Stimulated activated CD4-positive, alpha-beta T cell treated with anti-CD3 and anti-CD28 coated beads, Interleukin-4, amount 100 ng/mL, for 4 hours (primary cell): ENCODE results near the gene DGKZ.

Source experiments
- DNase-seq, 2 experiments: peaks; one replicate each; pipeline ENCODE4 v3.0.0-alpha.2; 2020

Gene DGKZ

GRCh38 chr11:46326813-46327416 lies 20.3 kb upstream of the DGKZ start:
- no peak for DNase-seq

- no peak for DNase-seq
These were observed 19.4 kb upstream of the DGKZ start for GRCh38 chr11:46327829-46328228.

- no peak for DNase-seq
These were observed 17.1 kb upstream of the DGKZ start for GRCh38 chr11:46330154-46330553.

DNA sequence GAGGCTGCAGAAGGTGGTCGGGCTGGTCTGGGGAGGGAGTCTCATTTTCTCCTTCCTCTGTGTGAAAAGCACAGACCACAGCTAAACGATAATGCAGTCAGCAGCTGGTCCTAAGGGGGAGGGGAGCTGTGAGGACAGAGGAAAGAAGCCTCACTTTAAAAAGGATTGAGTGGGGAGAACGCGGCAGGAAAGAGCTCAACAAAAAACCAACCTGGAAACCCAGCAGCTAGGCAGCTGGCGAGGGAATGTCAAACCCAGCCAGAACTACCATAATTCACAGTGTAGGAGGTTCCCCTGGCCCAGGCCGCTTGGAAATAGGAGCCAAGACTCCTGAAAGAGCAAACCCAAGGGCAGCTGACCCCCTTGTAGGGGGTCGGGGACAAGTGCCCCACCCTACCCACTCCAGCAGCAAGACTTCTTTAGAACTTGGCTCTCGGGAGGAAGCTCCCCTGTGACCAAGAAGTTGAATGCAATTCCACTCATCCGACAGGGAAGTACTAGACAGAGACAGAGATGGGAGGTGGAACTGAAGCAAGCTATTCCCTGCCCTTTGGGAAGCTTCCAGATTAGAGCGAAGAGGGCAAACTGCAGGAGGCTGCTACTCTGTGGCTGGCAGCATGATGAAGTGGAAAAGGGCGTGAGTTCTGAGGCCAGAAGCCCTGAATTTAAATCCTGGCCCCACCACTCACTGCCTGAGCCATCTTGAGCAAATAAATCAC lies 16.5 kb upstream of the DGKZ start:
- no peak for DNase-seq

- DNase-seq: peak in 1 of 2 experiments; percentile 60
These were observed 15.8 kb upstream of the DGKZ start for GRCh38 chr11:46331282-46331984.

- no peak for DNase-seq
These were observed 15.1 kb upstream of the DGKZ start for GRCh38 chr11:46332093-46332567.

GRCh38 chr11:46332568-46333393 lies 14.5 kb upstream of the DGKZ start:
- DNase-seq: peak; percentile 66 to 80

- no peak for DNase-seq
These were observed 13.8 kb upstream of the DGKZ start for GRCh38 chr11:46333394-46333947.

DNA sequence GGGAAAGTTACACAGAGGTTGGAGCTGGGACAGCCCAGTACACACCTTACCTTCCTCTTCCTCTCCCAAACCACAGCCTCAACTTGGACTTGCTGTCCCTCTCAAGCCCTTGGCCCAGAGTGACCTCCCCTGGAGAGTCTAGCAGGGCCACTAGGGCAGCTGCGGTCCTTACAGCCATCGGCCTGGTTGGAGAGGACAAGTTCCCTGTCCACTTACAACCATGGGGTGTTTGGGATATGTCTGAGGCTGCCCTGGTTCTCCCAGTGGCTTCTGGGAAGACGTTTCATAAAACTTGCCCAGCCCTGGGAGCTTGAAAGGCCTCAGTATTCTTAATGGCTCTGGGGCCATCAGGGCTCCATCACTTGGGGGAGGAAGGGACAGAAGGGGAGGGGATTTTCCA lies 13.1 kb upstream of the DGKZ start:
- DNase-seq: no peak

- no peak for DNase-seq
These were observed 12.0 kb upstream of the DGKZ start for GRCh38 chr11:46335271-46335670.

DNA sequence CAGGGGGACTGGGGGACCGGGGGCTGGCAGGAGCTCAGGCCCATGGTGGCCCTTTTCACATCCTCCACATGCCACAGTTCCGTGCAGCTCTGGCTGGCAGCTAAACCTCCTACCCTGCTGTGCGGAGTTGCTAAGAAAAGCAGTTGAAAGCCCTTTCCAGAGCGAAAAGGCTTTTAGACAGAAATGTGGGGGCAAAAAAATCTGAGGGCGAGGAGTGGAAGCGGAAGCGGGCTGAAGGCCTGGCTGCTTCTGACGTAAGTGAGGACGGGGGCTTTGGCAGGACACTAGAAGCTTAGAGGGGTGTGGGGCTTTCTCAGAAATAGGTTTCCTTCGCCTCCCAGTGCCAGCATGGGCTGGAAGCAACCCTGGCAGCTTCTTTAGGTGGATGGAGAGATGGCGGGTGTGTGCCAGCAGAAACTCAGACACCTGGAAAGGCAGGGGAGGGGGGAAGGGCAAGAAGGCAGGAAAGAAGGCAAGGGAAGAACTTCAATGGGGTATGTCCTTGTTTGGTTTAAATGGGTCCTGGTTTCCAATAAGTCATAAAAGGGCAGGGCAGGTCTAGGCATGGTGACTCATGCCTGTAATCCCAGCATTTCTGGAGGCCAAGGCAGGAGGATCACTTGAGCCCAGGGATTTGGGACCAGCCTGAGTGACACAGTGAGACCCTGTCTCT lies 11.2 kb upstream of the DGKZ start:
- DNase-seq: no peak

GRCh38 chr11:46336563-46337180 lies 10.6 kb upstream of the DGKZ start:
- no peak for DNase-seq

GRCh38 chr11:46337626-46338345 lies 9.5 kb upstream of the DGKZ start:
- DNase-seq: no peak

DNA sequence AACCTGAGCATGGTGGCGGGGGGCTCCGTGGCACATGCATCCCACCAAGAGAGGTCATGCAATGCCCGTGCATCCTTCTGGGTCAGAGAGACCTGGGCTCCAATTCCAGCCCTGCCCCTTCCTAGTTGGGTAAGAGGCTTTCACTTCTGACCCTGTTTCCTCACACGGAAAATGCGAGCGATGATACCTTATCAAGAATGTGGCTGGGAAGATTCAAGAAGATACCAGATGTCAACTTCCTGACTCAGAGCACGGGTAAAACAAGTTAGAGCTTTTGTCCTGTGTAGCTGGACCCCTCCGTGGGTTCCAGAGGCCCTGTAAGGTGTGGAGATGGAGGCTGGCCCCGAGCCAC lies 8.7 kb upstream of the DGKZ start:
- no peak for DNase-seq

DNA sequence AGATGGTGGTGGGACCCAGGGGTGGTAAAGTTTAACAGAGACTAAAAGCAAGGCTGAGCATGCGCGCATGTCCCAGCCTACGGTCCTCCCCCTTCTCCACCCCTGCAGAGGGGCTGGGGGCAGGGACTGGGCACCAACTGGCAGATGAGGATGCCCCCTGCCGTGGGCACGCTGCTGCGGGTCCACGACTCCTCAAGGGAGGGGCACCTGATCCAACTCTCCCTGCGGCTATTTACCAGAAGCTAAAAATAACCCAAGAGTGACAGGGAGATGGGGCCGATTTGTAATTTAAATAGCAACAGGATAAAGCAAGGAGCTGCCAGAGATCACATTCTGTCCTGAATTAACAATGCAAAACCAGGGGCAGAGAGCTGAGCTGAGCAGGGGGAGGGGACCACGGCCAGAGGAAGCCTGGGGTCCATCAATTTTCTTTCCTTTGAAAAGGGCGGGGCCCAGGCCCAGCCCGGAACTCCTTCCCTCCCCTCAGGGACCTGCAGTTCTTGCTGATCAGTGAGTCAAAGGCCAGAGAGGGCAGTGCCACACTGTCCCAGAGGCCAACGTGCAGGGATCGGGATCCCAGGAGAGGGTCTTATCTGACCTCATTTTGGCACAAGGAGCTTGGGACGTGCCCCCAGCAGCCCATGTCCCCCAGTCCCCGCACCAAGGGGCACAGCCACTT lies 8.1 kb upstream of the DGKZ start:
- DNase-seq: no peak

GRCh38 chr11:46339816-46340215 lies 7.4 kb upstream of the DGKZ start:
- no peak for DNase-seq

- DNase-seq: no peak
These were observed 5.8 kb upstream of the DGKZ start for GRCh38 chr11:46341454-46341853.

GRCh38 chr11:46342239-46342638 lies 5.0 kb upstream of the DGKZ start:
- no peak for DNase-seq

DNA sequence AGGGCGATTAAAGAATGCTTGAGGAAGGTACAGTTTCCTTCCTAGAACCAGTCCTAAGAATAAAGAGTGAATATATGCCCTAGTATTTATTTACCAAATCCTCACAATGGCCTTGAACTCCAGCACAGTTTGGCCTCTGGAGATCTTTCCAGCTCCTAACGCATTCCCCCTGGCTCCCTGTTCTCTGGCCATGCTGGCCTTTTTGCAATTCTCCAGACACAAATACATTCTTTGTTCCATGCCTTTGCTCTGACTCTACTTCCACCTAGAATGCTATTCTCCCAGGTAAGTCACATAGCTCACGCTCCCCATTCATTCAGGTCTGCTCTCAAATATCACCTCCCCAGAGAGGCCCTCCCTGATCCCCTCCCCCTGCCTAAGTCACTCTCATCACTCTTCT lies 3.7 kb upstream of the DGKZ start:
- DNase-seq: no peak

DNA sequence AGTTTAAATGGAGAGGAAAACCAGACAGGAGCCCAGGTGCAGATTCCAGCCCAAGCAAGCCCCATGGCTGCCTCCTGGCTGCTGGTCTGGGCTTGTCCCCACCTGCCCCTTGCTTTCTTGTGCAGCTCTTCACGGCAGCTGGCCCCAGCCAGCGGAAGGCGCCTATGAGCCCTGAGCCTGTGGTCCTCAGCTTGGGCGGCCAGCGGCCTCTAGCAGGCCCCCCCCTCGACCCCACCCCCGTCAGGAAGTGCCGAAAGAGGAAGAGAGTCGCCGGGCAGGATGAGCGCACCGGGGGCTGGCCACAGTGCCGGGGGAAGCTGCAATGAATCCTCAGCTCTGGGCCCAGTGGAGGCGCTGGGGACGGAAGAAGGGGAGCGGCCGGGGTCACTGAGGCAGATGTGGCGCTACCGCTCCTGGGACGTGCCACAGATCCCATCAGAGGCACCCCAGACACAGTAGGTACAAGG lies 2.1 kb upstream of the DGKZ start:
- no peak for DNase-seq
